Measurements from ENCODE around the gene DNAL1. TPM values are rescaled to one million over a fixed set of nuclear protein-coding genes. Genes with fewer than 3 reads are reported as not detected.
A peak's percentile ranks its signal among the peaks of the same experiment; 100 is the strongest.
"Not testable (repeated sequence)": the region's sequence is repeated elsewhere in the genome, so short reads cannot be mapped to it uniquely, and the experiment has no call there.

Gene DNAL1
- total RNA-seq, 1 donor from 2014 or later = 13.1 TPM

DNA sequence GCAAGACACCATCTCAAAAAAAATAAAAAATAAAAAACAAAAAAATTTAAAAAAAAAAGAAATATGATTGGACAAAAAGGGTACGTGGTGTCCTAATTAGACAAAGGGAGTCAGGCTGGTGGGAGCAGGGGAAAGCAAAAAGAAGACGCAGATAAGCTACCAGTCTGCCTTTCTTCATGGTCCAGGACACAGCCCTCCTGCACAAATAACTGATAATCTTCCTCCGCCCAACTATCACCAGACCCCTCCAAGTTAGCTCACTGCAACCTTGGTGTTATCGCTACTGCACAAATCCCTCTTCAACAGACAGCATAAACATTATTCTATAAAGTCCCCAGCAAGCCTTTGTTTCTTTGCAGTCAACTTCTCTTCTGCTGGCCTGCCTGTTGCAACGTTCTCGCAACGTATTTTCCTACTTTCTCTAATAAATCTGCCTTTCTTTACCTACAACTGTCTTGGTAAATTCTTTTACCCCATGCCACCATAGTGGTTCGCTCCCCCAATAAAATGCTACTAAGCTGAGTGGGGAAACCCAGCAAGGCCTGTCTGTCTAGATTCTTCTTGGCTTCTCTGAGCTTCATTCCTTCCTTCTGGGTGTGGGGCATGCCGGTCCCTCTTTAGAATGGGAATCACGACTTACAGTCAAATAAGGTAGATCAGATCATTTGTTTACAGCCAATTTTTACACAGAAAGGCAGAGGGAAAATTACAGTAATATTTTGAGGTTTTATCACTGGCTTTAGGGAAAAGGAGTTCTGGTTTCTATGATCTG is 14.6 kb upstream of the DNAL1 start:
- Mint-ChIP-seq H3K4me1 (ENCODE audit: unreplicated experiment) (peaks cover 3% of the 10 kb centered on the region), H3K36me3 (ENCODE audit: low read depth, unreplicated experiment) (no peaks in the 10 kb centered on the region), H3K4me3 (ENCODE audit: unreplicated experiment) (no peak overlapping the region), H3K27ac (ENCODE audit: unreplicated experiment) (no peak overlapping the region), H3K27me3 (ENCODE audit: unreplicated experiment) (peaks cover 1% of the 10 kb centered on the region), H3K9me3 (ENCODE audit: unreplicated experiment) (no peaks in the 10 kb centered on the region)
- DNase-seq (ENCODE audit: low spot score) = no peak
- no peak for TF ChIP-seq CTCF (IDR thresholded peaks at IDR 0.05; ENCODE audit: unreplicated experiment)

GRCh38 chr14:73633116-73634010 is 11.4 kb upstream of the DNAL1 start:
- no peaks in the 10 kb centered on the region for H3K9me3 Mint-ChIP-seq (ENCODE audit: unreplicated experiment)
- peaks cover 3% of the 10 kb centered on the region for H3K27me3 Mint-ChIP-seq (ENCODE audit: unreplicated experiment)
- H3K27ac Mint-ChIP-seq (ENCODE audit: unreplicated experiment) = no peak overlapping the region
- peaks cover 3% of the 10 kb centered on the region for H3K4me1 Mint-ChIP-seq (ENCODE audit: unreplicated experiment)
- TF ChIP-seq CTCF (IDR thresholded peaks at IDR 0.05; ENCODE audit: unreplicated experiment) = peak; percentile 69
- H3K36me3 Mint-ChIP-seq (ENCODE audit: low read depth, unreplicated experiment) = no peaks in the 10 kb centered on the region
- DNase-seq (ENCODE audit: low spot score) = peak; percentile 59
- H3K4me3 Mint-ChIP-seq (ENCODE audit: unreplicated experiment) = peak overlapping the region; percentile 7

- Mint-ChIP-seq H3K36me3 (ENCODE audit: low read depth, unreplicated experiment) (no peaks in the 10 kb centered on the region), H3K4me1 (ENCODE audit: unreplicated experiment) (peaks cover 3% of the 10 kb centered on the region), H3K27me3 (ENCODE audit: unreplicated experiment) (peaks cover 3% of the 10 kb centered on the region), H3K27ac (ENCODE audit: unreplicated experiment) (no peak overlapping the region), H3K9me3 (ENCODE audit: unreplicated experiment) (no peaks in the 10 kb centered on the region), H3K4me3 (ENCODE audit: unreplicated experiment) (peak overlapping the region; percentile 7)
- TF ChIP-seq CTCF (IDR thresholded peaks at IDR 0.05; ENCODE audit: unreplicated experiment) = no peak
- peak; percentile 50 for DNase-seq (ENCODE audit: low spot score)
These were observed 10.6 kb upstream of the DNAL1 start for GRCh38 chr14:73634011-73634833.

DNA sequence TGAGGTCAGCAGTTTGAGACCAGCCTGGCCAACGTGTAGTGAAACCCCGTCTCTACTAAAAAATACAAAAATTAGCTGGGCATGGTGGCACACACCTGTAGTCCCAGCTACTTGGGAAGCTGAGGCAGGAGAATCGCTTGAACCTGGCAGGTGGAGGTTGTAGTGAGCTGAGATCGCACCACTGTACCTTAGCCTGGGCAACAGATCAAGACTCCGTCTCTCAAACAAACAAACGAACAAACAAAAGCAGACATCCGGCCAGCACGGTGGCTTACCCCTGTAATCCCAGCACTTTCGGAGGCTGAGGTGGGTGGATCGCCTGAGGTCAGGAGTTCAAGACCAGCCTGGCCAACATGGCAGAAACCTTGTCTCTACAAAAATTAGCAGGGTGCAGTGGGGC is 8.4 kb upstream of the DNAL1 start:
- H3K27ac Mint-ChIP-seq (ENCODE audit: unreplicated experiment); H3K27me3 Mint-ChIP-seq (ENCODE audit: unreplicated experiment); H3K4me3 Mint-ChIP-seq (ENCODE audit: unreplicated experiment); DNase-seq (ENCODE audit: low spot score); H3K4me1 Mint-ChIP-seq (ENCODE audit: unreplicated experiment); H3K9me3 Mint-ChIP-seq (ENCODE audit: unreplicated experiment); H3K36me3 Mint-ChIP-seq (ENCODE audit: low read depth, unreplicated experiment): not testable (repeated sequence)

GRCh38 chr14:73637830-73638229 is 7.0 kb upstream of the DNAL1 start:
- no peak overlapping the region for H3K4me3 Mint-ChIP-seq (ENCODE audit: unreplicated experiment)
- TF ChIP-seq CTCF (IDR thresholded peaks at IDR 0.05; ENCODE audit: unreplicated experiment) = no peak

More at GRCh38 chr14:73637830-73638229, 7.0 kb upstream of the DNAL1 start:
- Mint-ChIP-seq H3K4me1 (ENCODE audit: unreplicated experiment) (peaks cover 3% of the 10 kb centered on the region), H3K27ac (ENCODE audit: unreplicated experiment) (no peak overlapping the region), H3K27me3 (ENCODE audit: unreplicated experiment) (peaks cover 1% of the 10 kb centered on the region), H3K36me3 (ENCODE audit: low read depth, unreplicated experiment) (no peaks in the 10 kb centered on the region), H3K9me3 (ENCODE audit: unreplicated experiment) (no peaks in the 10 kb centered on the region)
- no peak for DNase-seq (ENCODE audit: low spot score)

Data from endothelial cell (in vitro differentiated cells).